SK-N-SH treated with all-trans-retinoic acid at 6 μM for 48 hours (cell line): ENCODE data around the gene PCSK5.

Source experiments
- ATAC-seq: fragments of 200-7000 bp; cut with Tn5 transposase; 3 replicates; pipeline ENCODE4 v1.9.1; 2020; ENCODE audit warnings: mild to moderate bottlenecking, moderate library complexity
- ARNTL ChIP-seq: fragments of 450-650 bp; formaldehyde crosslinking; IDR thresholded peaks from 2 replicates; pipeline ENCODE4 v1.5.0; 2020; ENCODE audit warnings: low read depth, mild to moderate bottlenecking, moderate library complexity, borderline replicate concordance
- BACH2 ChIP-seq: fragments of 250-450 bp; sonication (Bioruptor Pico); IDR thresholded peaks from 2 replicates; pipeline ENCODE4 v1.9.0; 2021; ENCODE audit warnings: mild to moderate bottlenecking, borderline replicate concordance
- CSDC2 ChIP-seq: fragments of 250-450 bp; sonication (Bioruptor Pico); IDR thresholded peaks from 2 replicates; pipeline ENCODE4 v1.5.0; 2020; ENCODE audit warnings: mild to moderate bottlenecking, moderate library complexity
- ESRRG ChIP-seq: fragments of 250-450 bp; sonication (Bioruptor Pico); IDR thresholded peaks from 2 replicates; pipeline ENCODE4 v1.6.1; 2021; ENCODE audit warnings: mild to moderate bottlenecking
- GLIS3 ChIP-seq: fragments of 250-450 bp; sonication (Bioruptor Pico); IDR thresholded peaks from 2 replicates; pipeline ENCODE4 v1.5.0; 2020; ENCODE audit warnings: mild to moderate bottlenecking, moderate library complexity
- ISL1 ChIP-seq: fragments of 250-450 bp; sonication (Bioruptor Pico); IDR thresholded peaks from 2 replicates; pipeline ENCODE4 v2.1.2; 2022; ENCODE audit warnings: mild to moderate bottlenecking, moderate library complexity
- OSR1 ChIP-seq: fragments of 250-450 bp; sonication (Bioruptor Pico); IDR thresholded peaks from 2 replicates; pipeline ENCODE4 v1.8.0; 2022; ENCODE audit warnings: moderate library complexity, mild to moderate bottlenecking, inconsistent platforms
- PPARA ChIP-seq: fragments of 250-450 bp; sonication (Bioruptor Pico); IDR thresholded peaks from 2 replicates; pipeline ENCODE4 v1.5.0; 2020; ENCODE audit warnings: mild to moderate bottlenecking, borderline replicate concordance
- RARB ChIP-seq: fragments of 250-450 bp; sonication (Bioruptor Pico); IDR thresholded peaks from 2 replicates; pipeline ENCODE4 v1.8.0; 2021; ENCODE audit warnings: mild to moderate bottlenecking, moderate library complexity
- SNAI2 ChIP-seq: fragments of 250-450 bp; sonication (Bioruptor Pico); IDR thresholded peaks from 2 replicates; pipeline ENCODE4 v1.5.0; 2020; ENCODE audit warnings: mild to moderate bottlenecking, moderate library complexity
- TCF4 ChIP-seq: fragments of 250-450 bp; sonication (Bioruptor Pico); IDR thresholded peaks from 2 replicates; pipeline ENCODE4 v1.8.0; 2021; ENCODE audit warnings: mild to moderate bottlenecking, moderate library complexity, borderline replicate concordance
- TOX ChIP-seq: fragments of 250-450 bp; sonication (Bioruptor Pico); IDR thresholded peaks from 2 replicates; pipeline ENCODE4 v1.8.0; 2021; ENCODE audit warnings: mild to moderate bottlenecking, moderate library complexity, borderline replicate concordance
- ZC3H10 ChIP-seq: fragments of 250-450 bp; sonication (Bioruptor Pico); IDR thresholded peaks from 2 replicates; pipeline ENCODE4 v1.5.1; 2021; ENCODE audit warnings: mild to moderate bottlenecking, moderate library complexity
- ZFP3 ChIP-seq: fragments of 250-450 bp; sonication (Bioruptor Pico); IDR thresholded peaks from 2 replicates; pipeline ENCODE4 v1.5.0; 2020; ENCODE audit warnings: mild to moderate bottlenecking, moderate library complexity
- ZFP30 ChIP-seq: fragments of 450-650 bp; formaldehyde crosslinking; IDR thresholded peaks from 2 replicates; pipeline ENCODE4 v1.5.0; 2022; ENCODE audit warnings: mild to moderate bottlenecking, moderate library complexity
- ZNF70 ChIP-seq: fragments of 450-650 bp; formaldehyde crosslinking; IDR thresholded peaks from 2 replicates; pipeline ENCODE4 v1.5.0; 2020; ENCODE audit warnings: mild to moderate bottlenecking, moderate library complexity
- ZNF8 ChIP-seq: fragments of 450-650 bp; formaldehyde crosslinking; IDR thresholded peaks from 2 replicates; pipeline ENCODE4 v1.5.0; 2020; ENCODE audit warnings: mild to moderate bottlenecking, moderate library complexity
- TF ChIP-seq, protein P1 (sequence below): fragments of 250-450 bp; sonication (Bioruptor Pico); IDR thresholded peaks from 2 replicates; pipeline ENCODE4 v1.8.0; 2020; ENCODE audit warnings: mild to moderate bottlenecking, moderate library complexity, borderline replicate concordance
- TF ChIP-seq, protein P2 (sequence below): fragments of 250-450 bp; sonication (Bioruptor Pico); IDR thresholded peaks from 2 replicates; pipeline ENCODE4 v1.5.1; 2021; ENCODE audit warnings: mild to moderate bottlenecking, moderate library complexity
- TF ChIP-seq, protein P3 (sequence below): fragments of 250-450 bp; sonication (Bioruptor Pico); IDR thresholded peaks from 2 replicates; pipeline ENCODE4 v1.5.1; 2020; ENCODE audit warnings: low read depth, mild to moderate bottlenecking, moderate library complexity
- TF ChIP-seq, protein P4 (sequence below): fragments of 250-450 bp; sonication (Bioruptor Pico); IDR thresholded peaks from 2 replicates; pipeline ENCODE4 v1.5.0; 2020; ENCODE audit warnings: mild to moderate bottlenecking, moderate library complexity
- TF ChIP-seq, protein P5 (sequence below): fragments of 250-450 bp; sonication (Bioruptor Pico); IDR thresholded peaks from 2 replicates; pipeline ENCODE4 v1.8.0; 2021; ENCODE audit warnings: low read depth, mild to moderate bottlenecking, moderate library complexity, borderline replicate concordance

PCSK5 gene

DNA sequence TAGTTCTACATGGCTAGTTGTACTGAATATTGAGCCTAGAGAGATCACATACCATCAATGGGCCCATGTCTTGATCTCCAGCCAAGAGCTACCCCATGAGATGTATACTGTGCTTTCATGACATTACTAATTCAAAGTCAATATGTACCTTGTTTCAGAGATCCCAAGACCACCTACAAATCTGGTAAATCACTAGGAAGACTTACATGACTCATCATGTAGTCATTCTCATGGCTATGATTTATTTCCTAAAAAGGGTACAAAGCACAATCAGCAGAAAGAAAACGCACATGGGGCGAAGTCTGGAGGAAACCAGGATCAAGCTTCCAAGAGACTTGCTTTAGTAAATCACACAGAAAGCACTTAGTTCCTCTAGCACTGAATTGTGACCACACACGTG is 103.0 kb downstream of the PCSK5 start (continued):
- TF ChIP-seq, protein P1, sequence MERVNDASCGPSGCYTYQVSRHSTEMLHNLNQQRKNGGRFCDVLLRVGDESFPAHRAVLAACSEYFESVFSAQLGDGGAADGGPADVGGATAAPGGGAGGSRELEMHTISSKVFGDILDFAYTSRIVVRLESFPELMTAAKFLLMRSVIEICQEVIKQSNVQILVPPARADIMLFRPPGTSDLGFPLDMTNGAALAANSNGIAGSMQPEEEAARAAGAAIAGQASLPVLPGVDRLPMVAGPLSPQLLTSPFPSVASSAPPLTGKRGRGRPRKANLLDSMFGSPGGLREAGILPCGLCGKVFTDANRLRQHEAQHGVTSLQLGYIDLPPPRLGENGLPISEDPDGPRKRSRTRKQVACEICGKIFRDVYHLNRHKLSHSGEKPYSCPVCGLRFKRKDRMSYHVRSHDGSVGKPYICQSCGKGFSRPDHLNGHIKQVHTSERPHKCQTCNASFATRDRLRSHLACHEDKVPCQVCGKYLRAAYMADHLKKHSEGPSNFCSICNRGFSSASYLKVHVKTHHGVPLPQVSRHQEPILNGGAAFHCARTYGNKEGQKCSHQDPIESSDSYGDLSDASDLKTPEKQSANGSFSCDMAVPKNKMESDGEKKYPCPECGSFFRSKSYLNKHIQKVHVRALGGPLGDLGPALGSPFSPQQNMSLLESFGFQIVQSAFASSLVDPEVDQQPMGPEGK (CRISPR knock-in tag) = no peak
- TF ChIP-seq PPARA = no peak
- TF ChIP-seq, protein P2, sequence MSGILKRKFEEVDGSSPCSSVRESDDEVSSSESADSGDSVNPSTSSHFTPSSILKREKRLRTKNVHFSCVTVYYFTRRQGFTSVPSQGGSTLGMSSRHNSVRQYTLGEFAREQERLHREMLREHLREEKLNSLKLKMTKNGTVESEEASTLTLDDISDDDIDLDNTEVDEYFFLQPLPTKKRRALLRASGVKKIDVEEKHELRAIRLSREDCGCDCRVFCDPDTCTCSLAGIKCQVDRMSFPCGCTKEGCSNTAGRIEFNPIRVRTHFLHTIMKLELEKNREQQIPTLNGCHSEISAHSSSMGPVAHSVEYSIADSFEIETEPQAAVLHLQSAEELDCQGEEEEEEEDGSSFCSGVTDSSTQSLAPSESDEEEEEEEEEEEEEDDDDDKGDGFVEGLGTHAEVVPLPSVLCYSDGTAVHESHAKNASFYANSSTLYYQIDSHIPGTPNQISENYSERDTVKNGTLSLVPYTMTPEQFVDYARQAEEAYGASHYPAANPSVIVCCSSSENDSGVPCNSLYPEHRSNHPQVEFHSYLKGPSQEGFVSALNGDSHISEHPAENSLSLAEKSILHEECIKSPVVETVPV = no peak
- TF ChIP-seq RARB (CRISPR knock-in tag) = no peak

DNA sequence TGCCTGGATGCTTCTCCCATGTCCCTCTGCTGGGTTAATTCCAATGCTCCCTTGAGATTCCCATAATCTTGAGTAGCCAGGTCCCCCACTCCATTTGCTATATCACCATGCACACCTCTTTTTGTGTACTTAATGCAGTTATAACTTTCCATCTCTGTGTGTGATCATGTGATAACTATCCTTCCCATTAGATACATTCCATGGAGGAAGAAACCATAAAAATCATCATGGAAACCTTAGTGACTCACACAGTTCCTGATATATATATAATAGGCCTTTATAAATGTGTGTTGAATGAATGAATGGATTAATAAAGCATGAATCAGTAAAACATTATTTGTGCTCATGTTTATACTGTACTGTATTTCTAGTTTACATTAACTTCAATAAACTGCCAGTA is 104.6 kb downstream of the PCSK5 start:
- TF ChIP-seq, protein P2 = no peak
- TF ChIP-seq CSDC2 (no peak), ZNF8 (CRISPR knock-in tag) (no peak), PPARA (no peak), TCF4 (no peak), ZFP30 (CRISPR knock-in tag) (no peak), ZFP3 (CRISPR knock-in tag) (no peak), SNAI2 (no peak), ARNTL (CRISPR knock-in tag) (no peak), BACH2 (no peak), OSR1 (CRISPR knock-in tag) (no peak)
- TF ChIP-seq, protein P1 (CRISPR knock-in tag) = no peak
- TF ChIP-seq, protein P3, sequence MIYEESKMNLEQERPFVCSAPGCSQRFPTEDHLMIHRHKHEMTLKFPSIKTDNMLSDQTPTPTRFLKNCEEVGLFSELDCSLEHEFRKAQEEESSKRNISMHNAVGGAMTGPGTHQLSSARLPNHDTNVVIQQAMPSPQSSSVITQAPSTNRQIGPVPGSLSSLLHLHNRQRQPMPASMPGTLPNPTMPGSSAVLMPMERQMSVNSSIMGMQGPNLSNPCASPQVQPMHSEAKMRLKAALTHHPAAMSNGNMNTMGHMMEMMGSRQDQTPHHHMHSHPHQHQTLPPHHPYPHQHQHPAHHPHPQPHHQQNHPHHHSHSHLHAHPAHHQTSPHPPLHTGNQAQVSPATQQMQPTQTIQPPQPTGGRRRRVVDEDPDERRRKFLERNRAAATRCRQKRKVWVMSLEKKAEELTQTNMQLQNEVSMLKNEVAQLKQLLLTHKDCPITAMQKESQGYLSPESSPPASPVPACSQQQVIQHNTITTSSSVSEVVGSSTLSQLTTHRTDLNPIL (CRISPR knock-in tag) = no peak
- ATAC-seq = no peak

DNA sequence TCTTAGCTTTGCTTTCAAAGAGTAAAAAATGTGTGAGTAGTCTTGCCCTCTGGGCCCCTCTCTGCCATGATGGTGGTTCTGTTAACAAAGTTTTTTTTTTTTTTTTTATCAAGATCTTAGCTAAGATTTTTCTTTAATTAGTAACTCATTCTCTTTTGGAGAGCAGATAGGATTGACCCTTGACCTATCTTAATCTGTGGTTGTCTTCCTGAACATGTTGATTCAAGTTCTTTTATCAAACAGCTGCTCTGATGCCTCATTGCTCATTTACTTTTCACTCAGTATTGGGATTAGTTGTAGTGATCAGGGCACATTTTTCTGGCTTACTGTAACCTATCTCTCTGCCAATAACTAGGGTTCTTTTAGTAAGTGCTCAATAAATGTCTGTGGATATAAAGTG is 106.3 kb downstream of the PCSK5 start:
- TF ChIP-seq ZNF70 (CRISPR knock-in tag) = no peak
- no peak for TF ChIP-seq TOX (CRISPR knock-in tag)
- TF ChIP-seq, protein P4, sequence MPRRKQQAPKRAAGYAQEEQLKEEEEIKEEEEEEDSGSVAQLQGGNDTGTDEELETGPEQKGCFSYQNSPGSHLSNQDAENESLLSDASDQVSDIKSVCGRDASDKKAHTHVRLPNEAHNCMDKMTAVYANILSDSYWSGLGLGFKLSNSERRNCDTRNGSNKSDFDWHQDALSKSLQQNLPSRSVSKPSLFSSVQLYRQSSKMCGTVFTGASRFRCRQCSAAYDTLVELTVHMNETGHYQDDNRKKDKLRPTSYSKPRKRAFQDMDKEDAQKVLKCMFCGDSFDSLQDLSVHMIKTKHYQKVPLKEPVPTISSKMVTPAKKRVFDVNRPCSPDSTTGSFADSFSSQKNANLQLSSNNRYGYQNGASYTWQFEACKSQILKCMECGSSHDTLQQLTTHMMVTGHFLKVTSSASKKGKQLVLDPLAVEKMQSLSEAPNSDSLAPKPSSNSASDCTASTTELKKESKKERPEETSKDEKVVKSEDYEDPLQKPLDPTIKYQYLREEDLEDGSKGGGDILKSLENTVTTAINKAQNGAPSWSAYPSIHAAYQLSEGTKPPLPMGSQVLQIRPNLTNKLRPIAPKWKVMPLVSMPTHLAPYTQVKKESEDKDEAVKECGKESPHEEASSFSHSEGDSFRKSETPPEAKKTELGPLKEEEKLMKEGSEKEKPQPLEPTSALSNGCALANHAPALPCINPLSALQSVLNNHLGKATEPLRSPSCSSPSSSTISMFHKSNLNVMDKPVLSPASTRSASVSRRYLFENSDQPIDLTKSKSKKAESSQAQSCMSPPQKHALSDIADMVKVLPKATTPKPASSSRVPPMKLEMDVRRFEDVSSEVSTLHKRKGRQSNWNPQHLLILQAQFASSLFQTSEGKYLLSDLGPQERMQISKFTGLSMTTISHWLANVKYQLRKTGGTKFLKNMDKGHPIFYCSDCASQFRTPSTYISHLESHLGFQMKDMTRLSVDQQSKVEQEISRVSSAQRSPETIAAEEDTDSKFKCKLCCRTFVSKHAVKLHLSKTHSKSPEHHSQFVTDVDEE (CRISPR knock-in tag) = no peak
- TF ChIP-seq ZFP30 (CRISPR knock-in tag) = no peak
- TF ChIP-seq BACH2 = no peak
- TF ChIP-seq, protein P1 (CRISPR knock-in tag) = no peak
- no peak for TF ChIP-seq ZNF8 (CRISPR knock-in tag)
- TF ChIP-seq ZC3H10 (CRISPR knock-in tag) = no peak
- TF ChIP-seq ESRRG (CRISPR knock-in tag) = no peak
- TF ChIP-seq PPARA = no peak
- TF ChIP-seq, protein P3 (CRISPR knock-in tag) = no peak
- no peak for TF ChIP-seq GLIS3 (CRISPR knock-in tag)
- TF ChIP-seq CSDC2 = no peak
- no peak for TF ChIP-seq SNAI2
- TF ChIP-seq, protein P5, sequence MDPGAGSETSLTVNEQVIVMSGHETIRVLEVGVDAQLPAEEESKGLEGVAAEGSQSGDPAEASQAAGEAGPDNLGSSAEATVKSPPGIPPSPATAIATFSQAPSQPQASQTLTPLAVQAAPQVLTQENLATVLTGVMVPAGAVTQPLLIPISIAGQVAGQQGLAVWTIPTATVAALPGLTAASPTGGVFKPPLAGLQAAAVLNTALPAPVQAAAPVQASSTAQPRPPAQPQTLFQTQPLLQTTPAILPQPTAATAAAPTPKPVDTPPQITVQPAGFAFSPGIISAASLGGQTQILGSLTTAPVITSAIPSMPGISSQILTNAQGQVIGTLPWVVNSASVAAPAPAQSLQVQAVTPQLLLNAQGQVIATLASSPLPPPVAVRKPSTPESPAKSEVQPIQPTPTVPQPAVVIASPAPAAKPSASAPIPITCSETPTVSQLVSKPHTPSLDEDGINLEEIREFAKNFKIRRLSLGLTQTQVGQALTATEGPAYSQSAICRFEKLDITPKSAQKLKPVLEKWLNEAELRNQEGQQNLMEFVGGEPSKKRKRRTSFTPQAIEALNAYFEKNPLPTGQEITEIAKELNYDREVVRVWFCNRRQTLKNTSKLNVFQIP (CRISPR knock-in tag) = no peak
- no peak for TF ChIP-seq ISL1
- no peak for TF ChIP-seq ZFP3 (CRISPR knock-in tag)

More for the DNA sequence above, 106.3 kb downstream of the PCSK5 start:
- ATAC-seq = no peak
